Measurements from ENCODE around the gene USP40.

GRCh38 chr2:233426619-233427342 lies 139.8 kb downstream of the USP40 start:
- TF ChIP-seq CTCF (conservative IDR thresholded peaks at IDR 0.05 in 1 of 2, IDR thresholded peaks at IDR 0.05 in 1 of 2; ENCODE audit: low read depth in 1 of 2, low read length in 2 of 2): no peak
- no peak for TF ChIP-seq EZH2 (IDR thresholded peaks at IDR 0.05; ENCODE audit: low read length, missing control alignments)
